NCI-H524 treated with DMSO at 0.1 percent for 48 hours (cell line): Measurements from ENCODE around the gene ADARB2.
"Not testable (repeated sequence)": the region's sequence is repeated elsewhere in the genome, so short reads cannot be mapped to it uniquely, and the experiment has no call there.

ENCODE experiments used
- DNase-seq: peaks from one replicate; lab custom pipeline; 2025; lab: John Stamatoyannopoulos, UW

Gene ADARB2

DNA sequence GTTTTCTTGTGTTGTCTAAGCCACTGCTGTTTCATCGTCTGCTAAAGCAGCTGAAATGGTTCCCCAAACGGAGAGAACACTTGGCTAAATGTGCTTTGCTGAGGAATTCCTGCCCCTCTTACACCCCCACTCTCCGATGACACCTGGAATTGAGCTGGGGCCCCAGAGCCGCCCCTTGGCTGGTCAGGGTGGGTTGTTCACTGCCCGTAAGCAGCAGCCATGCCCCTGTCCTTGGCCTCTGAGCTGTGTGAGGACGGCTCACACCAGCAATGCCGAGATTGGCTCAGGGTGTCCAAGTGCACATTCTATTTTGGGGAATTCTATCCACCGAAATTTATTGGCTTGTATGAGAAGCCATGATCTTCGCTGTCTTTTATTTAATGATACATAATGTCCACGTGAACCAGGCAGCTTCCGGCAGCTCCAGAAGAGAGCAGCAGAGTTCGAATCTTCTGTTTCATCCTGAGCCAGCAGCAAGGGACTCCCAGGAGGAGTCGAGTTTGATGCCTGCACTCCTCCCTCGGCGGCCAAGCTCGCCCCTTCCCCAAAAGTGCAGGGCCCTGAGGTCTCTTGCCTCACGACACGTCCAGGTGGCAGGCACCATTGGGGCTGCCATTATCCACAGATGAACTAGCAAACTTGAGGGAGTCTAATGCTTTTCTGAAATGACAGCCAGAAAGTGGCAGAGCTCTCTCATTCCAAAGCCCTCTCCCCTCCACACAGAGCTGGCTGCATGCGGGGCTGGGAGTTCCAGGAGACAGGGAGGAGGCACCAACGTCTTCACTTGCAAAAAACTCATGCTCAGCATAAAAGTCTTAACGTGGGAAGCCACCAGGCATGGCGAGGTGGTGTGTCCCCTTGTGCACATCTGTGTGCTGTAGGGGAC, 567.1 kb downstream of the ADARB2 start:
- DNase-seq: no peak

DNA sequence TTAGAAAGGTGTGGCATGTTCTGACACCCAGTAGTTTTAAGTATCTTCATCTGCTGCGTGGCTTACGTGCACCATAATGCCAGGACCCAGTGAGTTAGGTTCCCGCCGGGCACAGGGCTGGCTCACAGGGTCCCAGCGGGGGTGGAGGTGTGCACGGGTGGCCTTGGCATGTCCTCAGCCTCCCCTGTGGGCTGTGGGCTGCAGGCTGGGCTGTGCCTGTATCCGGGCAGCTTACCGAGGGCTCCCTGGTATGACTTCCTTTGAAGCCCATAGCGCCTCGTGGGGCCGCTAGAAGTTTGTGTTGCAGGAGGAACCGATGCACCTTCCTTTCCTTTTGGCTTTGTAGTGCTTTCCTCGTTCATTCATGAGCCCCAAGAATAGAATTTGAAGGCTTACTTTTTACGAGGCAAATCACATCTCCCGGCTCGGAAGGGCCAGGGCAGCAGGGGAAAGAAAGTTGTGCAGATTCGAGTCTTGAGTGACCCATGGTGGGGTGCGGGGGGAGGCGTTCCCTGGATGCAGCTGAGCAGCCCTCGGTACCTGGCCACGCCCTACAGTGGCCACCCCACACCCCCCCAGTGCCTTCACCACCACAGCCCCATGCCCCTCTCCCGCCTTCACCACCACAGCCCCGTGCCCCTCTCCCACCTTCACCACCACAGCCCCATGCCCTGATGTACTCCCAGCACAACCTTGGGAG, 568.0 kb downstream of the ADARB2 start:
- no peak for DNase-seq

DNA sequence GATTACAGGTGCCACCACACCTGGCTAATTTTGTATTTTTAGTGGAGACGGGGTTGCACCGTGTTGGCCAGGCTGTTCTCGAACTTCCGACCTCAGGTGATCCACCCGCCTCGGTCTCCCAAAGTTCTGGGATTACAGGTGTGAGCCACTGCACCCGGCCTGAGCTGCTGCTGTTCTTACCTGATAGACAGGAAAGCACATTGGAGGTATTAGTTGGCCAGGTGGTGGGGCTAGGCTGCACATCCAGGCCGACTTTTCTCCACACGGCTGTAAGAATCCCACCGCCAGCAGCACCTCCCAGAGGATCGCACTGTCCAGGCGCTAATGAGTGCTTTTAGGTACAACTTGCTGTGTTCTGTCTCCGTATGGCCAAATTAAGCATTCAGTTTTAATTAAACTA, 568.6 kb downstream of the ADARB2 start:
- DNase-seq: no peak

DNA sequence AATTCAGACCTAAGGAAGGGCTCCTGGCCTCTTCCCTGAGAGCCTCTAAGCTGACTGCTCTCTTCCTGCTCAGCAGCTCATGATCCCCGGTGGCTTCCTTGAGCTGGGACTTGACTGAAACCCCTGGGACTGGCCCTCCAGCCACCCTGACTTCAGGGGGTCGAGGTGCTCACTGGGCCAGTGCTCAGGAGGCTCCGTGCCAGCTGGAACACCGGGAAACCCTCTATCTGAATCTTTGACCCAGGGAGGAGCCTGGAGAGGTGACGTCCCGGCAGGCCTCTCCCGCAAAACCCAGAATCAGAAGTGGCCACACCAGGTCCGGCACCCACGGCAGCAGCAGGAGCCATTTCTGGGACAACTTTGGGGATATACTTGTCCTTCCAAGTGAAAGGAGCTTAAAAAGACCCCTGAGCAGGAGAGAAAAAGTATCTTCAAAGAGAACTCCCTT, 570.5 kb downstream of the ADARB2 start:
- DNase-seq: no peak

DNA sequence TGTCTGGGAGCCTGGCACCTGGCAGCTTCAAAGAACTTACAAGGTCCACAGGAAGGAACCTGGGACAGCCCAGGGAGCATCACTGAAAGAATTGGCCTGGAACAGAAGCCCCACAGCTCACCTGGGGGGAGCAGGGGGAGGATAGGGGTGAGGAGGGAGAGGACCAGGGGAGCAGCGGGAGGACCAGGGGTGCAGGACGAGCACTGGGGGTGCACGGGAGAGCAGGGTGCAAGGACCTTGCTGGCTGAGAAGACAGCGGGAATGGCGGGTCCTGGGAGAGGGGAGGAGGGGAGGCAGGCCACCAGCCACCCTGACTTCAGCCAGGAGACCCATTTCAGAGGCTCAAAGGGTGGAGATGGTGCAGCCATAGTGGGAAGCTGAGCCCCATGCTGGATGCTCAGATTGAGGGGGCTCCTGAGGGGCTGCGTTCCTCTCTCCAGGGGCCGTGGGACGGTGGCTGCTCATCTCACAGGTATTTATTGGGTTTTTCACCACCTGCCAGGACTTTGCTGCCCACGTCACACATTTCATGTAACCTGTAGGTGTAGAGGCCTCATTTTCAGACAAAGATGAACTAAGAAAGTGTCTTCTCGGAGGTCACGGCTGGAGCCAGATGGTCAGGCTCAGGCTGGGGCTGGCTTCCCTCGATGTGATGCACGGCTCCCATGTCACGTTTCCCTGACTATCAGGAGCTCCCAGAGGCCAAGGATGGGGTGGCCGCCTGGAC, 571.1 kb downstream of the ADARB2 start:
- DNase-seq: no peak

DNA sequence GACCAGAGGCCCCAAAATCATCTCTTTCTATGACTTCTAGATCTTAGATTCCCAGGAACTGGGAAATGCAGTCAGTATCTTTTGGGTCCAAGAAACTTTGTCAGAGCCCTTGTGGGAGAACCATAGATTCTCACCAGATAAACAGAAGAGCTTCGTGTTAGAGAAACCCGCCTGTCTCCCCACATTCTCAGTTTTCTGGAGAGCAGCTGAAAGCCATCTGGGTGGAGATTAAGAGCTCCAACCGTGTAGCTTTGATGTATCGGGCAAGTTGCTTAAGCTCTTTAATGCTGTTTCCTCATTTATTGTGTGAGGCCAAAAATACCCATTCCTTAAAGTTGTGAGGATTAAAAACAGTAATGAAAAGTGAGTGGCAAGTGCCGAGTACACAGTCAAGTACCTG, 573.5 kb downstream of the ADARB2 start:
- DNase-seq: no peak

DNA sequence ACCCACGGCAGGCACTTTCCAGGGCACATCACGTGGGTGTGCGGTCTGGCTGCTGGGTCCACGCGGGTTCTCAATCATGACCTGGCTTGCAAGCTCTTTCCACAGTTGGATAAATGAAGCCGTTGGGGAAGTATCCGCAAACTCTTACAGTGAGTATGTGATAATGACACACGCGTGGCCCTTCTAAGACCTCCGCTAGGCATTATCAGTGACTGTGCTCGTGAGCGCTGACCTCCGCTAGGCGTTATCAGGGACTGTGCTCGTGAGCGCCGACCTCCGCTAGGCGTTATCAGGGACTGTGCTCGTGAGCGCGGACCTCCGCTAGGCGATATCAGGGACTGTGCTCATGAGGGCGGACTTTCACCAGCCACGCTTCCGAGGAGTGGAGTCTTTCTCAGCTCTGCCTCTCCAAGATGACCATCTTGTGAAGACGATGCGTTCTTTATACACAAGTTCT, 574.1 kb downstream of the ADARB2 start:
- no peak for DNase-seq

DNA sequence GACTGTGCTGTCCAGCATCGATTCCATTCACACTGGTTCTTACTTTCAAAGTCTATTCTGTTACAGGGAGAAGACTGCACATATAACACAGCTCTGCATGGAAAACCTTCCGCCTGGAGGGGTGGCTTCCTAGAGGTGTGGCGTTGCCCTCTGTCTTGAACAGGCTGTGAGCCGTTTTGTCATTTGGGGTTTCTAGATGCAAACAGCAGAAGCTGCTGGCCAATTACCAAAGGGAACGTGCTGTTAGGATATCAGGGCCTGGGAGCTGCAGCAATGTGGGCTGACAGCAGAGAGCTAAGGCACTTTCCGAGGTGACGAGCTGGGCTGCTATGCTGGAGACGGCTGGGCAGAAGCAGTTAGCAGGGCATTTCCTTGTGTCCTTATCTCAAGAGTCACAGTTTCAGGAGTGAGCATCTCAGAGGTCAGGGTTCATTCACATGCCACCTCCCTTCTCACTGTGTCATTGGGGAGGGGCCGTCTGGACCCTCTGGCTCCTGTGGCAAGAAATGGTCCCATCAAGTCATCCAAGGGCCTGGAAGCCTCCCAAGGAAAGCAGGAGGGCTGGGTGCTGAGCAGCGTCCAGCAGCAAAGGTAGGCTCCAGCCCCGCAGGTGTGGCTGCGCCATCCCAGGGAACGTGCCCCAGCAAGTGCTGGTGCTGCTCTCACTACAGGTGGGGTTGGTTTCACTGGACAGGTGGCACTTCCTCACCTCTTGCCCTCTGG, 574.7 kb downstream of the ADARB2 start:
- DNase-seq: no peak

DNA sequence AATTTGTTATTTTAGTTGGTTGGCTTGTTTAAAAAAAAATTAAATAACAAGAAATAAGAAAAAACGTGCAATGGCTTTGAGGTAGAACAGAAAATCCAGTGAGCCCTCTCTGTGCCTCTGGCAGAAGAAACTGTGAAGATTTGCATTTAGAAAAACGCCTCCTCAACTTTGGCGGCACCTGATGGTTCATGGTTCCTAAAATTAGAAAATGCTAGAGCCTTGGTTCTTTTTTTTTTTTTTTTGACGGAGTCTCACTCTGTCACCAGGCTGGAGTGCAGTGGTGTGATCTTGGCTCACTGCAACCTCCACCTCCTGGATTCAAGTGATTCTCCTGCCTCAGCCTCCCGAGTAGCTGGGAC, 576.0 kb downstream of the ADARB2 start:
- DNase-seq: not testable (repeated sequence)

DNA sequence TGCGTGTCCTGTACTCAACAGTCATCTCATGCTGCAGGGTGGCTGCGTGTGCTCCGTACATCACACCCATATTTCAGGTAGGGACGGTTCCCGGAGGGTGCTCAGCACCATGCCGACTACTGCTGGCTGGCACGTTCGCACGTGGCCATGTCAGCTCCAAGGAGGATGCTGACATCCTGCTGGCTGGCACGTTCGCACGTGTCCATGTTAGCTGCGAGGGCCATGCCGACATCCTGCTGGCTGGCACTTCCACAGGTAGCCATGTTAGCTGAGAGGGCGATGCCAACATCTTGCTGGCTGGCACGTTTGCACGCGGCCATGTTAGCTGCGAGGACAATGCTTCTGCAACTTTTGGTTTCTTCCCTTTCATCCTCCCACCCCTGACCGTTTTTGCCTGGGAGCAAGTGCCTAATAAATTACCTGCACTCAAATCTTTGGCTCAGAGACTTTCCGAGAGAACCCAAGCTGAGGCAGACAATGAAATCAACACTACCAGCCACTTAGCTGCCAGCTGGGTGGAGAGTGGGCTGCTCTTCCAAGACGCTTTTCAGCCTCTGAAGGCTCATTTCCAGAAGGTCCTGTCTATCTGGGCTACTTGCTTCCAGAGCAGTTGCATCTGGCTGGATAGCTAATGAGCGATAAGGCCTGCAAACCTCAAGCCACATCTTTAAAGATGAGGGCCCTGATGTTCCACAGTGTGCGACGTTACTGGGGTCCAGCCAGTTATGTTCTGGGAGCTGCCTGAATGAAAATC, 576.6 kb downstream of the ADARB2 start:
- DNase-seq: no peak

DNA sequence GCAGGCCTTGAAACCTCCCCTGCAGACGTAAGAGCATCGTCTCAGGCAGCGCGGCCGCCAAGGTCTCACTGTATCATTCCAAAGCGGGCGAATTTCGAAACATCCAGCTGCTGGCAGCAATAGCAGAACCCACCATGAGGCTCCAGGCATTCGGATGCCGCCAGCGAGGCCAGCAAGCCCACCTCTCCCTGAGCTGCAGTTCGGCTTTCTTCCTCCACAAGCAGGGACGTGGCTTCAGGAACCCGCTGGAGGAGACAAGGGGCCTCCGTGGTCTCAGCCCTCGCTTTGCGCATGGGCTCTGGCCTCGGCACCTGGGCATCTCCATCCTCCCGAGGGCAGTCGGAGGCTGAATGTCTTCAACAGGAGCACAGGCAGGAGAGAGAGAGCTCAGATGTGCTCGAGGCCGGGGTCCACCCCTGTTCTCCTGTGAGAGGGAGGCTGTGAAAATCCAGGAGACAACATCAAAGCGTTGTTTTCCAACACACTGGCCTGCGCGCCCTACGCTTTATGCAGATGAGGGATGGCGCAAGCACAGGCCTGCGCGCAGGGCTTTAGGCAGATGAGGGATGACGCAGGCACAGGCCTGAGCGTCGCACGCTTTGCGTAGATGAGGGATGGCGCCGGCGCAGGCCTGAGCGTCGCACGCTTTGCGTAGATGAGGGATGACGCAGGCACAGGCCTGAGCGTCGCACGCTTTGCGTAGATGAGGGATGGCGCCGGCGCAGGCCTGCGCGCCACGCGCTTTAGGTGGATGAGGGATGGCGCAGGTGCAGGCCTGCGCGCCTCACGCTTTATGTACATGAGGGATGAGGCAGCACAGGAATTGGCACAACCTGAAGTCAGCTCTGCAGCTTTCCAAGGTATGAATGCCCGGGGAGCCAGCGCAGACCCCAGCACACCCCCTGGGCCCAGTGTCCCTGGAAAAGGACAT, 577.9 kb downstream of the ADARB2 start:
- no peak for DNase-seq

DNA sequence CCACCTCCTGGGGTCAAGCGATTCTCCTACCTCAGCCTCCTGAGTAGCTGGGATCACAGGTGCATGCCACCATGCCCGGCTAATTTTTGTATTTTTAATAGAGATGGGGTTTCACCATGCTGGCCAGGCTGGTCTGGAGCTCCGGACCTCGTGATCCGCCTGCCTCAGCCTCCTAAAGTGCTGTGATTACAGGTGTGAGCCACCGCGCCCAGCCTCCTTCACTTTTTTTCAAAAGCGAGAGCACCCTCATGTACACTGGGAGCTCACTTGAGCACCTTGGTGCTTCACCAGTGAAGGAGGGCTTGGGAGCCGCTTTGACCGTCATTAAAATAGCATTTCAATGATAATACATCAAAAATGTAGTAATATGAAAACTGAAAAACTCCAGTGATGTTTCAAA, 578.8 kb downstream of the ADARB2 start:
- DNase-seq: not testable (repeated sequence)

DNA sequence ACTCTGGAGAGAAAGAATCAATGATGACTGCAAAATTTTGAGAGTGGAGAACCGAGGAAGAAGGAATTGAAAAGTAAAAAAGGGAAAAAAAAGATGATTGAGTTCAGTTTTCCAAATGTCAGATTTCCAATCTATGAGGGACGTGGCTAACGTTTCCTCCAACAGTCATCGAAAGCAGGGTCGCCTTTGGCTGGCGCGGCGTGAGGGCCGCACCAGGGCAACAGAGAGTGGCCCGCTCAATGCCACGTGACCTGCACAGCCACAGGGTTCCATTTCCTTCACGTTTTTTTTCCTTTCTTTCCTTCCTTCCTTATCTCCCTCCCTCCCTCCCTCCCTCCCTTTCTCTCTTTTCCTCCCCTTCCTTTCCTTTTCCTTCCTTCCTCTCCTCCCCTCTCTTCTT, 579.3 kb downstream of the ADARB2 start:
- no peak for DNase-seq

DNA sequence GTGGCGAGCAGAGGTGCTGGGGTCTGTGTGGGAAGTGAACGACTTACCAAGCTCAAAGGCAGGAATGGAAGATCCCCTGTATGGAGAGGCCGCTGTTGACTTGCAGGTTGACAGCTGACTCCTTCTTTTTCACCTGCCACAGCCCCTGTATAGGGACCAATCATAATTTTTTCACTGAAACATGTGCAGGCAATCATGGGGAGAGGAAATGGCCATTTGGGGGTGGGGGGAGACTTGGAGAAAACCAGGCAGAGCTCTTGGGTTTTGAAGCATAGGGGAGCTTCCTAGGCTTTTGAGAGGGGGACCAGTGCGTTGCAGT, 579.8 kb downstream of the ADARB2 start:
- DNase-seq: no peak

DNA sequence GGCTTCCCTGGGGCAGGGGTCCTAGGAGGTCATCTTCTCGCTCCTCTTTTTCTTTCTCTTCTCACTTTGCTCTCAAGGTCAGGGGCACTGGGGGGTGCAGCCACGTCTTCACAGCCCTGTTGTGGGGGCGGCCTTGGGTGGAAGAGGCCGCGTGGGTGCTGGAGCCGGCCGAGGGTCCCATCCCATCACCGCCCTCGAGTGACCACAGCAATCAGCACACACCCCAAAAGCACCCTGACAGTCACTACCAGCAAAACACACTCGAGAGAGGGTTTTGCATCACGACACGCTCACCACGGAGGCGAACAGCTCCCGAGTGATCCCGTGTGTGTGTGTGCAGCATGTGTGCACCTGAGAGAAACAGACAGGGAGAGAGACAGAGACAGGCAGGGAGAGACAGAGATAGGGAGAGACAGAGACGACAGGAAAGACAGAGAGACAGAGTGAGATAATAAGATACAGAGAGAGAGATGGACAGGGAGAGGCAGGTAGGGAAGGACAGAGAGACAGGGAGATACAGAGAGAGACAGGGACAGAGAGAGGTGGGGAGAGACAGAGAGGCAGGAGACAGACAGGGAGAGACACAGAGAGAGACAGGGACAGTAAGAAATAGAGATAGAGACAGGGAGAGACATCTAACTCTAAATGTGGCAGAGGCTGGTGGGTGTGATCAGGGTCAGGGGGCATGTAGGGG, 580.3 kb downstream of the ADARB2 start:
- DNase-seq: no peak

DNA sequence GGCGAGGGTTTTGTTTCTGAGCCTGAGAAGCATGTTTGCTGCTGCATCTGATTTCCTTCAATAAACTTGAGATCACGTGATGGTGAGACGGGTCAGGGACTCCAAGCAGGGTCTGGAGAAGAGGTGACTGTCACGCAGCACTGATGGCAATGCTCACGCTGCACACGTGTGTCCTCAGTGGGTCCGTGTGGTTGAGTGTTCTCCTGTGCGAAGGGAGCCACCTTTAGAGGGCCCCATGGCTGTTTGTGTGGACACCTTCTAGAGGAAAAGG, 580.8 kb downstream of the ADARB2 start:
- DNase-seq: no peak

DNA sequence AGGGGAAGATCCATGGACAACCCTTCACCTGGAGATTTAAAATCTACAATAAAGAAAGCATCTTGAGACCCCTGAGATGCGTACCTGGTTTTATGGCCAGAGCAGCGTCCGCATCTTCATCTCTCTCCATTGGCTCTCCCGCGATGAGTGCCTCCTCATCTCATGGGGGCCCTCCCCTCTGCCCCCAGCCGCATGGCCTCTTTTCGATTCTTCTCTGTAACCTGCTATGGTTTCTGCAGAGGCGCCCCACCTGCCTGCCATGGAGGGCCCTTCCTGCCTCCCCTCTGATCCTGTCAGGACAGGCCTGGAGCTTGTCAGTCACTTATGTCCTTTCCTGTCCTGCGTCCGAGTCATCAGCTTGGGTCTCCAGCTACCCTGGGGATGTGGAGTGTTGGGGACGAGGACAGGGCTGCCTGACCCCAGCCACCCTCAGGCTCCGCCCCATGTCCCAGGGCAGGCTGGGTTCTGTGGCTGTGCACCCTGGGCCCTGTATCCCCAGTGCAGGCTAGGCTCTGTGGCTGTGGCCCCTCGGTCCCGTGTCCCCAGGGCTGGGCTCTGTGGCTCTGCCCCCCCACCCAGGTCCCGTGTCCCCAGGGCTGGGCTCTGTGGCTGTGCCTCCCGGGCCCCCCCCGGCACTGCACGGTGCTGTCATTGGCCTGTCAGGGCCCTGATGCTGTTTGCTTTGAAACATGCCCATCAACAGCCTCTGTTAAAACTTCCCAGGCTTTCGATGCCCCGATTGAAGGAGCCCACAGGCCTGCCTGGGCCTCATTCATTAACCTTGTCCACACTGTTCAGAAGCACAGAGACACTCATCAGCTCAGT, 581.3 kb downstream of the ADARB2 start:
- DNase-seq: no peak

DNA sequence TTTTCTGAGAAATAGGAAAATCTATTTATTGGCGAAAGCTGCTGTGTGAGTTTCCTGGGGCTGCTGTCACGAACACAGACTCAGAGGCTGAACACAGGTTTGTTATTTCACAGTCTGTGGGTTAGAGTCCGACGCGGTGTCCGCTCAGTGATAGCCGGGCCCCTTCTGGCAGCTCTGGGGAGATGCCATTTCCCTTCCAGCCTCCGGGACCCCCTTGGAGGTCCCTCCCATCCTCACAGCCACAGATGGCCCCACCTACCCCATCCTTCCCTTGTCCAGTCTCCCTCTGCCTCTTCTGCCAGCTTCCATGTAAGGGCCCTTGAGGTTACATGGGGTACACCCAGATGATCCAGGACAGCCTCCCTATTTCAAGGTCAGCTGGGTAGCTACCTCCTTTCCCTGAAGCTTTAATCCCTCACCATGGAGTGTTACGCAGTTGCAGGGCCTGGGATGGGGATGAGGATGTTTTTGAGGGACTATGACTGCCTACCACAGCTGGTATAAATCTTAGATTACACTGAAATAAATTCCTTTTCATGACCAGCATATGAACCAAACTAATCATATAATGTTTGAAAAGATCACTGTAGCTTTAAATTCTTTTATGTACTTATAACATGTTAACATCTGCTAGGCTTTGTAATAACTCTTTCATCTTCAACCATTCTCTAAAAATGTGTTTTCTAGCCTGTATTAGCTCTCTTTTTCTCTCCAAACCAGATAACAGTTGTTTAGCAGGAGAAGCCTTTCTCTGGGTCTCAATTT, 582.6 kb downstream of the ADARB2 start:
- no peak for DNase-seq
